Stomach (tissue), 4 donors: ENCODE measurements around the gene CSGALNACT2.

Source experiments
- EP300 ChIP-seq: sonication (generic); formaldehyde crosslinking; IDR thresholded peaks from one replicate; pipeline ENCODE4 v1.6.1; 2017; ENCODE audit warnings: antibody characterized with exemption
- POLR2A ChIP-seq, 4 donors: fragments of 450-650 bp; IDR thresholded peaks; one replicate each; pipeline ENCODE4 v1.6.1; 2016; ENCODE audit warnings: antibody characterized with exemption in 4 of 4, control low read depth in 2 of 4, mild to moderate bottlenecking in 1 of 4, moderate library complexity in 1 of 4
- TF ChIP-seq, protein P1 (sequence below), 7 experiments: fragments of 450-650 bp in 4 of 7; fragments of 200-600 bp in 3 of 7; sonication (generic) in 3 of 7; IDR thresholded peaks; one replicate each; pipeline ENCODE4 v1.5.1; 2016 to 2019; ENCODE audit warnings: antibody characterized with exemption in 7 of 7, control low read depth in 2 of 7, mild to moderate bottlenecking in 1 of 7

DNA sequence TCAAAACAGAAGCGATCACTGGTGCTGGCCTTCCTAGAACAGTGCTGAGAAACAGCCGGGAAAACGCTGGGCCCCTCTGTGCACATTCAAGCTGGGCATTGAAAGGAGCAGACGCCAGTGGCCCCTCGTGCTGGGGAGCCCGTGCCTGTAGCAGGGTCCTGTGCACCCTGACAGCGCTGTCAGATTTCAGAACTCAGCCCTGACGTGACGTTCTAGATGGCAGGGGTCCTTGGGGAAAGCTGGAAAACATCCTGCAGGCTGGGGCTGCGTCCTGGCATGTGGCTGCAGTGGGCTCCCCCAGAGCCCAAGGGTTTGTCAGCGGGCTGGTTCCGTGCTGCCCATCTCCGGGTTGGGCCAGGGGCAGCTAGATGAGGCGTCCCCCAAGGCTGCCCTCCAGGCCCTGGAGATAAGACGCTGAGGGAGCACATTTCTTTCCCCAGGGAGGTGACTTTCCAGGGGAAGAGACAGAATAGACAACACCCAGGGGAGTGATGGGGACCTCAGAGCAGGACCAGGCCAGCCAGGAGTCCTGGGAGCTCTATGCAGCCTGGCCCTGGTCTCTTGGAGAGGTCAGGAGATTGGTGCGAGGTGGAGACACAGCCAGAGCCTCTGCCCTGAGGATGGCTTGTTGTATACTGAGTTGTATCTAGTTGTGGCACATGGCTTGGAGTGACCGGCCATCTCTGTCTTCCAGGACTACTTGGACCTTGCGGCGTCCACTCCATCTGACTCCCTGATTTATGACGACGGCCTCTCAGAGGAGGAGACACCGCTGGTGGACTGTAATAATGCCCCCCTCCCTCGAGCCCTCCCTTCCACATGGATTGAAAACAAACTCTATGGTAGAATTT is 12.1 kb upstream of the CSGALNACT2 start:
- TF ChIP-seq EP300 (no peak), POLR2A (IDR thresholded peaks at IDR 0.05) (no peak)
- TF ChIP-seq, protein P1, sequence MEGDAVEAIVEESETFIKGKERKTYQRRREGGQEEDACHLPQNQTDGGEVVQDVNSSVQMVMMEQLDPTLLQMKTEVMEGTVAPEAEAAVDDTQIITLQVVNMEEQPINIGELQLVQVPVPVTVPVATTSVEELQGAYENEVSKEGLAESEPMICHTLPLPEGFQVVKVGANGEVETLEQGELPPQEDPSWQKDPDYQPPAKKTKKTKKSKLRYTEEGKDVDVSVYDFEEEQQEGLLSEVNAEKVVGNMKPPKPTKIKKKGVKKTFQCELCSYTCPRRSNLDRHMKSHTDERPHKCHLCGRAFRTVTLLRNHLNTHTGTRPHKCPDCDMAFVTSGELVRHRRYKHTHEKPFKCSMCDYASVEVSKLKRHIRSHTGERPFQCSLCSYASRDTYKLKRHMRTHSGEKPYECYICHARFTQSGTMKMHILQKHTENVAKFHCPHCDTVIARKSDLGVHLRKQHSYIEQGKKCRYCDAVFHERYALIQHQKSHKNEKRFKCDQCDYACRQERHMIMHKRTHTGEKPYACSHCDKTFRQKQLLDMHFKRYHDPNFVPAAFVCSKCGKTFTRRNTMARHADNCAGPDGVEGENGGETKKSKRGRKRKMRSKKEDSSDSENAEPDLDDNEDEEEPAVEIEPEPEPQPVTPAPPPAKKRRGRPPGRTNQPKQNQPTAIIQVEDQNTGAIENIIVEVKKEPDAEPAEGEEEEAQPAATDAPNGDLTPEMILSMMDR (IDR thresholded peaks at IDR 0.05): no peak
